GM12878 (cell line): Measurements from ENCODE around the gene THAP9. TPM values are rescaled to one million over a fixed set of nuclear protein-coding genes. Genes with fewer than 3 reads are reported as not detected.

Source experiments
- BCL3 ChIP-seq: IDR thresholded peaks from 2 replicates; pipeline ENCODE4 v1.6.1; 2011; ENCODE audit warnings: borderline replicate concordance, low read depth, mild to moderate bottlenecking, moderate library complexity, low read length; ENCODE audit not compliant: insufficient read depth, poor library complexity, severe bottlenecking
- FOXM1 ChIP-seq: IDR thresholded peaks from 2 replicates; pipeline ENCODE4 v1.6.1; 2012; ENCODE audit warnings: low read depth, mild to moderate bottlenecking, inconsistent platforms, low read length, moderate library complexity
- MEF2B ChIP-seq: fragments of 450-650 bp; IDR thresholded peaks from 2 replicates; pipeline ENCODE4 v1.6.1; 2018; ENCODE audit warnings: mild to moderate bottlenecking, moderate library complexity; ENCODE audit not compliant: partially characterized antibody, poor library complexity, severe bottlenecking
- MTA3 ChIP-seq: IDR thresholded peaks from 2 replicates; pipeline ENCODE4 v1.6.1; 2012; ENCODE audit warnings: low read length, inconsistent platforms, borderline replicate concordance
- MXI1 ChIP-seq: fragments of 150-350 bp; IDR thresholded peaks from 2 replicates; pipeline ENCODE4 v1.6.1; 2011; ENCODE audit warnings: low read depth, mild to moderate bottlenecking, inconsistent platforms, low read length, improper control_type of control experiment
- NFYB ChIP-seq: IDR thresholded peaks from 2 replicates; pipeline ENCODE4 v1.6.1; 2011; ENCODE audit warnings: low read depth, mild to moderate bottlenecking, low read length, improper control_type of control experiment, moderate library complexity; ENCODE audit not compliant: insufficient read depth
- NR2F1 ChIP-seq: fragments of 450-650 bp; conservative IDR thresholded peaks from 2 replicates; pipeline ENCODE4 v1.6.1; 2017; ENCODE audit warnings: mild to moderate bottlenecking
- REST ChIP-seq: IDR thresholded peaks from 2 replicates; pipeline ENCODE4 v1.6.1; 2012; ENCODE audit warnings: mild to moderate bottlenecking, low read depth, low read length
- SP1 ChIP-seq: IDR thresholded peaks from one replicate; pipeline ENCODE4 v1.6.1; 2011; ENCODE audit warnings: low read depth, low read length
- ZBTB4 ChIP-seq: fragments of 450-650 bp; formaldehyde crosslinking; IDR thresholded peaks from 2 replicates; pipeline ENCODE4 v1.4.0; 2022; ENCODE audit warnings: mild to moderate bottlenecking, moderate library complexity
- ZBTB40 ChIP-seq: fragments of 450-650 bp; IDR thresholded peaks from 2 replicates; pipeline ENCODE4 v1.6.1; 2016; ENCODE audit warnings: mild to moderate bottlenecking, moderate library complexity, borderline replicate concordance
- polyA plus RNA-seq, 11 experiments: library from polyadenylated mRNA; depleted of rRNA in 4 of 11; unstranded in 6 of 11; stranded (reverse) in 5 of 11; fragments of >200 nt; fragmentation: Nextera tagmentation in 4 of 11; fragmentation: Illumina TruSeq in 1 of 11; extraction: Ambion mirVana in 4 of 11; extraction: Trizol in 1 of 11; gene quantifications; 1 replicate in 1 of 11; 2 replicates in 10 of 11; pipeline versions ENCODE4 v1.2.1 to v1.2.3, GENCODE V29; 2011 to 2016; ENCODE audit warnings: inconsistent platforms in 2 of 11, missing spikeins in 2 of 11, low read depth in 1 of 11
- total RNA-seq, 4 experiments: library from RNA; depleted of rRNA in 3 of 4; stranded (reverse); fragments of >200 nt in 3 of 4; fragmentation: Illumina TruSeq in 1 of 4; extraction: Trizol in 1 of 4; gene quantifications; 2 replicates each; pipeline versions ENCODE4 v1.2.1 to v1.2.3, GENCODE V29; 2013 to 2021

Gene THAP9
- total and polyA plus RNA-seq, 10 of the 15 experiments (the other 5 are each of a cell fraction or from before 2014, with no cell fraction given): 2.1 to 4.9 (median 3.3) TPM

GRCh38 chr4:82890901-82891706 lies 9.4 kb upstream of the THAP9 start, which contains the start of gene SEC31A (continued):
- no peak for TF ChIP-seq REST
- peak; percentile 89 for TF ChIP-seq ZBTB40
- peak; percentile 32; the same call in 1 of the 2 replicates for TF ChIP-seq NFYB
- 0 out of 2 replicates have a peak, but pooled peaks have one; percentile 39 for TF ChIP-seq FOXM1
- TF ChIP-seq MEF2B: no peak
- peak; percentile 54 for TF ChIP-seq NR2F1
- TF ChIP-seq ZBTB4: no peak
- peak; percentile 38 for TF ChIP-seq BCL3
- TF ChIP-seq SP1: peak; percentile 88
- no peak for TF ChIP-seq MTA3
- TF ChIP-seq MXI1: peak; percentile 89
